Kidney epithelial cell (primary cell): ENCODE measurements around the gene PPARG. TPM values are rescaled to one million over a fixed set of nuclear protein-coding genes. Genes with fewer than 3 reads are reported as not detected.

ENCODE experiments used
- DNase-seq: peaks from one replicate; pipeline ENCODE4 v3.0.0-alpha.2; 2010; ENCODE audit warnings: low read depth
- H3K27me3 ChIP-seq: 2 replicates; pipeline ENCODE4 v1.6.0; 2011; ENCODE audit warnings: low read length; ENCODE audit not compliant: control insufficient read depth, insufficient read depth
- H3K36me3 ChIP-seq: 2 replicates; pipeline ENCODE4 v1.5.1; 2011; ENCODE audit warnings: low read length; ENCODE audit not compliant: control insufficient read depth, insufficient read depth
- H3K4me3 ChIP-seq: 2 replicates; pipeline ENCODE4 v1.5.1; 2011; ENCODE audit warnings: low read depth, mild to moderate bottlenecking, control low read depth, low read length
- total RNA-seq: library from RNA; depleted of rRNA; stranded (reverse); fragments of >200 nt; gene quantifications from 2 replicates; pipeline ENCODE4 v1.2.3, GENCODE V29; 2015
- TF ChIP-seq, protein P1 (sequence below): IDR thresholded peaks from 2 replicates; pipeline ENCODE4 v1.5.1; 2011; ENCODE audit warnings: mild to moderate bottlenecking, moderate library complexity, low read length, control low read depth, inconsistent platforms; ENCODE audit not compliant: insufficient read depth, poor library complexity, severe bottlenecking

The PPARG gene
- total RNA-seq, 1 donor from 2014 or later: 14.7 TPM

DNA sequence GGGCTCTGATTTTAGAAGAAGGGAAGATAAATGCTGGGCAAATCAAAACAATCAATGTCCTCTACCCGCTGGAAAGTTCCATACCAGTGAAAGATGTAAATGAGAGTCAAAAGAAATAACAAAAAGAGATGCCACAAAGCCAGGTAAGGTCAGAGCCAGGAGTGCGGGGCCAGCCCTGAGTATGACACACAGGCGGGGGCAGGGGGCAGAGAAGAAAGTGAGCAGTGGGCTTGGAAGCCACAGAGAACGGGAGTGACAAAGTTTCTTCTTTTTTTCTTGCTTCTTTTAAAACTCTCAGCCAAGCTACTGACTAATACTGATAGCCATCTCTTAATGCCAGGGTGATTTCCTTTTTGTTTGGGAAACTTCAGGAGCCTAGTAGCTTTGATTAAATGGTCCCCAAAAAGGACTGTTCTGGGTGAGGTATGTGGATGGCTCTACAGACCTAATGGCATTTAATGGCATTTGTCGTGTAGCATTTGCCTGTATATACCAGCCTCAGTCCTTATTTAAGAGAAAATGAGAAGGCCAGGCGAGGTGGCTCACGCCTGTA, 172.3 kb downstream of the PPARG start:
- H3K27me3 ChIP-seq: no peaks in the 10 kb centered on the region
- TF ChIP-seq, protein P1, sequence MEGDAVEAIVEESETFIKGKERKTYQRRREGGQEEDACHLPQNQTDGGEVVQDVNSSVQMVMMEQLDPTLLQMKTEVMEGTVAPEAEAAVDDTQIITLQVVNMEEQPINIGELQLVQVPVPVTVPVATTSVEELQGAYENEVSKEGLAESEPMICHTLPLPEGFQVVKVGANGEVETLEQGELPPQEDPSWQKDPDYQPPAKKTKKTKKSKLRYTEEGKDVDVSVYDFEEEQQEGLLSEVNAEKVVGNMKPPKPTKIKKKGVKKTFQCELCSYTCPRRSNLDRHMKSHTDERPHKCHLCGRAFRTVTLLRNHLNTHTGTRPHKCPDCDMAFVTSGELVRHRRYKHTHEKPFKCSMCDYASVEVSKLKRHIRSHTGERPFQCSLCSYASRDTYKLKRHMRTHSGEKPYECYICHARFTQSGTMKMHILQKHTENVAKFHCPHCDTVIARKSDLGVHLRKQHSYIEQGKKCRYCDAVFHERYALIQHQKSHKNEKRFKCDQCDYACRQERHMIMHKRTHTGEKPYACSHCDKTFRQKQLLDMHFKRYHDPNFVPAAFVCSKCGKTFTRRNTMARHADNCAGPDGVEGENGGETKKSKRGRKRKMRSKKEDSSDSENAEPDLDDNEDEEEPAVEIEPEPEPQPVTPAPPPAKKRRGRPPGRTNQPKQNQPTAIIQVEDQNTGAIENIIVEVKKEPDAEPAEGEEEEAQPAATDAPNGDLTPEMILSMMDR: no peak
- no peaks in the 10 kb centered on the region for H3K36me3 ChIP-seq
- no peak overlapping the region for H3K4me3 ChIP-seq
- no peak for DNase-seq

- TF ChIP-seq, protein P1: no peak
- H3K27me3 ChIP-seq: no peaks in the 10 kb centered on the region
- DNase-seq: no peak
- H3K4me3 ChIP-seq: no peak overlapping the region
- H3K36me3 ChIP-seq: no peaks in the 10 kb centered on the region
Measured at GRCh38 chr3:12462159-12462947, 173.5 kb downstream of the PPARG start.

DNA sequence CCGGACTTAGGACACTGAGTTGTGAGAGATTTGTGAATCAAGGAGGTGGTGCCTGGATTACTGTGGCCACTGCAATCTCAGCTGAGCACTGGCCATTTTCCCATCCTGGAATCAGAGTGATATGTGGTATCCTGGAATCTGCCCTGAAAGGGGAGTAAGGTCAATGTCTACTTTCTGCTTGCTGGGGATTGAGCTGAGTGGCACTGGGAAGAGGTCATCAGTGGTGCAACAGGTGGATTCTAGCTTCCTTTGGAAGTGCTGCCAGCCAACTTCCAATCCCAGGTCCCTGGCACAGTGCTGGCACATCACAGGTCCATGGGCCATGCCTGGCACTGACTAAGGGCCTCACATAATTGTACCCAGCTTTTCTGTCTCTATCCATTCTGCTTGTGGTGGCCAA, 174.8 kb downstream of the PPARG start:
- Histone ChIP-seq H3K27me3 (no peaks in the 10 kb centered on the region), H3K36me3 (no peaks in the 10 kb centered on the region), H3K4me3 (no peak overlapping the region)
- no peak for DNase-seq
- TF ChIP-seq, protein P1: no peak

DNA sequence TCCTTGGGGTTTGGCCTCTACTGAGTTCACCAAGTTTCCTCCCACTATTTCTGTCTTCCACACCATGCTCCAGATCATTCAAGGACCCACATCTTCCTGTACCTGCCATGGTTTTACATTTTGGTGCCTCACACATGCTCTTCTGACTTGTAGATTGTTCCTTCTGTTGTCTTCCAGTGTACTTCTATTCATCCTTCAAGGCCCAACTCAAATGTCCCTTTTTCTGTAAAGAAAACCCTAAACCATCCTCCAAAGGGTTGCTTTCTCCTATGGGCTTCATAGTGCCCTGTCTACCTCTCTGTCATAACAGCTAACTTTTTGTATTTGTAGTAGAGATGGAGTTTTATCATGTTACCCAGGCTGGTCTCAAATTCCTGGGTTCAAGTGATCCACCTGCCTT, 175.3 kb downstream of the PPARG start:
- Histone ChIP-seq H3K4me3 (no peak overlapping the region), H3K36me3 (no peaks in the 10 kb centered on the region), H3K27me3 (no peaks in the 10 kb centered on the region)
- TF ChIP-seq, protein P1: no peak
- DNase-seq: no peak

DNA sequence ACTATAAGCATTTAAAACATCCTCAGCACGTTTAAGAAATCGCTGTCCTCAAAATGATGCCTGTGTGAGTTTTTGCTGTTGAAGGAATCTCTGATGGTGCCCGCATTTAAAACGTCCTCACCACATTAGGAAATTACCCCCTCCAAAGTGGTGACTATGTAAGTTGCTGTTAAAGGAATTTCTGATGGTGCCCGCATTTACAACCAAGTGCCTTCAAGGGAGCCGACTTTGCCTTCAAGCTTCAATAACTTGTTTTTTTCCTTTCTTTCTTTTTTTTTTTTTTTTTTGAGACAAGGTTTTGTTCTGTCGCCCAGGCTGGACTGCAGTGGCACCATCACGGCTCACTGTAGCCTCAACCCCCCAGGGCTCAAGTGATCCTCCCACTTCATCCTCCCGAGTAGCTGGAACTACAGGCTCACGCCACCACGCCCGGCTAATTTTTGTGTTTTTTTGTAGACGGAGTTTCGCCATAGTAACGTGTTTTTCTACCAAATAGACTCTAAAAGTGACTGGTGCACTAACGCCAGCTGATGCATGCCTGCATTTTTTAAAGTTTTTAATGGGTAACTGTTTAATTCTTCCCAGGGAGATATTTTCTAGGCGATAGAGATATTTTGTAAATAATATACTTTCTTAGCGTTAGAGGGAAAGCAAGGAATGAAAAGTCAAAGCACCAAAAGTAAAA, 176.4 kb downstream of the PPARG start:
- no peak overlapping the region for H3K4me3 ChIP-seq
- DNase-seq: no peak
- H3K27me3 ChIP-seq: no peaks in the 10 kb centered on the region
- no peaks in the 10 kb centered on the region for H3K36me3 ChIP-seq
- TF ChIP-seq, protein P1: no peak
